Keratinocyte (primary cell): Measurements from ENCODE around the gene TAF6. TPM values are rescaled to one million over a fixed set of nuclear protein-coding genes. Genes with fewer than 3 reads are reported as not detected.

Source experiments
- DNase-seq: peaks from one replicate; pipeline ENCODE4 v3.0.0-alpha.2; 2011; ENCODE audit warnings: low read depth, missing footprints, low spot score
- FAIRE-seq: peaks from 2 replicates; lab custom pipeline; 2011; peaks lifted over from hg19 to GRCh38; lab: Jason Lieb, UNC
- H2AFZ ChIP-seq: 2 replicates; pipeline ENCODE4 v1.6.0; 2012; ENCODE audit warnings: low read length, control low read depth, inconsistent platforms; ENCODE audit not compliant: control insufficient read depth
- H3K27ac ChIP-seq: 2 replicates; pipeline ENCODE4 v1.5.1; 2011; ENCODE audit warnings: low read length; ENCODE audit not compliant: control insufficient read depth, insufficient read depth
- H3K27me3 ChIP-seq: 3 replicates; pipeline ENCODE4 v1.6.0; 2011; ENCODE audit warnings: low read length; ENCODE audit not compliant: control insufficient read depth, insufficient read depth; ENCODE audit errors: extremely low read depth
- H3K36me3 ChIP-seq, 2 experiments: 2 replicates in 1 of 2; 3 replicates in 1 of 2; pipeline ENCODE4 v1.5.1; 2011; ENCODE audit warnings: low read length in 2 of 2, mild to moderate bottlenecking in 1 of 2; ENCODE audit not compliant: control insufficient read depth in 2 of 2, insufficient read depth in 2 of 2; ENCODE audit errors: extremely low read depth in 1 of 2
- H3K4me1 ChIP-seq: 3 replicates; pipeline ENCODE4 v1.5.1; 2011; ENCODE audit warnings: low read length; ENCODE audit not compliant: control insufficient read depth, insufficient read depth; ENCODE audit errors: extremely low read depth
- H3K4me2 ChIP-seq: 3 replicates; pipeline ENCODE4 v1.6.0; 2011; ENCODE audit warnings: low read depth, low read length; ENCODE audit not compliant: control insufficient read depth, insufficient read depth; ENCODE audit errors: extremely low read depth
- H3K4me3 ChIP-seq, 3 experiments: fragments of 200-600 bp in 1 of 3; sonication (generic) in 1 of 3; 2 replicates in 2 of 3; 3 replicates in 1 of 3; pipeline ENCODE4 v1.5.1; 2011 to 2016; ENCODE audit warnings: low read length in 3 of 3, mild to moderate bottlenecking in 3 of 3, control low read depth in 2 of 3, inconsistent platforms in 1 of 3, low read depth in 1 of 3, mixed read lengths in 1 of 3, mixed run types in 1 of 3, moderate library complexity in 1 of 3; ENCODE audit not compliant: control insufficient read depth in 2 of 3, insufficient read depth in 2 of 3; ENCODE audit errors: extremely low read depth in 1 of 3
- H3K79me2 ChIP-seq: 2 replicates; pipeline ENCODE4 v1.6.0; 2012; ENCODE audit warnings: low read length; ENCODE audit not compliant: control insufficient read depth, insufficient read depth
- H3K9ac ChIP-seq: 3 replicates; pipeline ENCODE4 v1.6.0; 2011; ENCODE audit warnings: low read length; ENCODE audit not compliant: control insufficient read depth, insufficient read depth; ENCODE audit errors: extremely low read depth
- H3K9me1 ChIP-seq: 3 replicates; pipeline ENCODE4 v1.6.0; 2011; ENCODE audit warnings: low read length; ENCODE audit not compliant: control insufficient read depth, insufficient read depth; ENCODE audit errors: extremely low read depth
- H3K9me3 ChIP-seq: 2 replicates; pipeline ENCODE4 v1.5.1; 2012; ENCODE audit warnings: low read depth, low read length; ENCODE audit not compliant: control insufficient read depth
- H4K20me1 ChIP-seq: 3 replicates; pipeline ENCODE4 v1.6.0; 2011; ENCODE audit warnings: low read length; ENCODE audit not compliant: control insufficient read depth, insufficient read depth; ENCODE audit errors: extremely low read depth
- EZH2 ChIP-seq: IDR thresholded peaks from one replicate; pipeline ENCODE4 v1.6.1; 2012; ENCODE audit warnings: inconsistent platforms, mild to moderate bottlenecking, low read length, moderate library complexity
- dilution Hi-C: fragments of 300-500 bp; cut with MboI; formaldehyde crosslinking; loops from one replicate; pipeline ENCODE4 v1.7.0; 2020; ENCODE audit warnings: low sequenced_read_pairs; ENCODE audit not compliant: extremely low pct_ligation_motif_present
- polyA plus RNA-seq, 5 experiments: library from polyadenylated mRNA; depleted of rRNA in 3 of 5; stranded (reverse) in 3 of 5; stranded (forward) in 1 of 5; unstranded in 1 of 5; fragments of >200 nt; gene quantifications; 1 replicate in 1 of 5; 2 replicates in 3 of 5; 3 replicates in 1 of 5; pipeline versions ENCODE4 v1.2.1 to v1.2.3, GENCODE V29; 2011 to 2012; ENCODE audit warnings: missing spikeins in 2 of 5, low read depth in 1 of 5, low replicate concordance in 1 of 5
- TF ChIP-seq, protein P1 (sequence below), 3 experiments: IDR thresholded peaks in 1 of 3; conservative IDR thresholded peaks in 1 of 3; optimal IDR thresholded peaks in 1 of 3; 2 replicates in 2 of 3; 3 replicates in 1 of 3; pipeline versions ENCODE3 to v1.5.1; 2011; ENCODE audit warnings: low read length in 3 of 3, mild to moderate bottlenecking in 3 of 3, moderate library complexity in 2 of 3, control low read depth in 1 of 3, inconsistent platforms in 1 of 3; ENCODE audit not compliant: insufficient read depth in 2 of 3; ENCODE audit errors: extremely low read depth in 1 of 3

The TAF6 gene
- polyA plus RNA-seq, 1 donor (not counting 4 experiments of a cell fraction or from before 2014, with no cell fraction given): 7.6 TPM

DNA sequence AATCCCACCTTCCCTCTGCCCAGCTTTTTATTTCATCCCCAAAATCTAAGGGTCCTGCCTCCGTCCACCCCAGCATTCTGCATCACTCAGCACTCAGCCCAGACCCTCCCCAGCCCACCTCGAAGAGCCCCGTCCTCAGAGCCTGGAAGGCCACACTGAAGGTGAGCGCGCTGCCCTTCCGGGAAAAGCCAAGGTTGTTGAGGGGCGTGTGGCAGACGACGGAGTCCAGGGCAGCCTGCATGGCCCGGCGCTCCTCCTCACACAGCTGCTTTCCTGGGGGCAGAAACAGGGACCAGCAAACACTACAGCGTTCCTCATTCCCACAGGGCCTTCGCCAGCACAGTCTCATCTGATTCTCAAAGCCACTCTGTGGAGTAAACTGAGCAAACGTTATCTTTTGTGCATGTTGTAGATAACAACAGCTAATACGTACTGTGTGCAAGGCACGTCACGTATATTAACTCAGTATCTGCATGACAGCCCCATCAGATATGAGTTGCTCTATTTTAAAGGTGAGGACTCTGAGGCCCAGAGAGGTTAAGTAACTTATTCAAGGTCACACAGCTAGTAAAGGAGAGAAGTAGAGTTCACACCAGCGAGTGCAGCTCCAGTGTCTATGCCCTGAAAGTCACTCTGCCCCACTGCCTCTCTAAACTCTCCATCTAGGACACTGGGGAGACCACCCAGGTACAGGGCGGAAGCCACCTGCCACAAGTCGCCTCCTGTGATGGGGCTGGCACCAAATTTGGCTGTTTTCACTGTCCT lies 36.6 kb upstream of the TAF6 start:
- peaks cover 16 to 28% of the 10 kb centered on the region in 2 experiments for H3K36me3 ChIP-seq
- no peaks in the 10 kb centered on the region for H3K9me3 ChIP-seq
- FAIRE-seq (no peak), DNase-seq (no peak)
- no peak overlapping the region for H3K9ac ChIP-seq
- dilution Hi-C loops: no loop called here
- H3K27ac ChIP-seq: no peak overlapping the region
- no peaks in the 10 kb centered on the region for H3K9me1 ChIP-seq
- H2AFZ ChIP-seq: no peak overlapping the region
- H3K4me2 ChIP-seq: no peak overlapping the region
- TF ChIP-seq EZH2: no peak
- TF ChIP-seq, protein P1, sequence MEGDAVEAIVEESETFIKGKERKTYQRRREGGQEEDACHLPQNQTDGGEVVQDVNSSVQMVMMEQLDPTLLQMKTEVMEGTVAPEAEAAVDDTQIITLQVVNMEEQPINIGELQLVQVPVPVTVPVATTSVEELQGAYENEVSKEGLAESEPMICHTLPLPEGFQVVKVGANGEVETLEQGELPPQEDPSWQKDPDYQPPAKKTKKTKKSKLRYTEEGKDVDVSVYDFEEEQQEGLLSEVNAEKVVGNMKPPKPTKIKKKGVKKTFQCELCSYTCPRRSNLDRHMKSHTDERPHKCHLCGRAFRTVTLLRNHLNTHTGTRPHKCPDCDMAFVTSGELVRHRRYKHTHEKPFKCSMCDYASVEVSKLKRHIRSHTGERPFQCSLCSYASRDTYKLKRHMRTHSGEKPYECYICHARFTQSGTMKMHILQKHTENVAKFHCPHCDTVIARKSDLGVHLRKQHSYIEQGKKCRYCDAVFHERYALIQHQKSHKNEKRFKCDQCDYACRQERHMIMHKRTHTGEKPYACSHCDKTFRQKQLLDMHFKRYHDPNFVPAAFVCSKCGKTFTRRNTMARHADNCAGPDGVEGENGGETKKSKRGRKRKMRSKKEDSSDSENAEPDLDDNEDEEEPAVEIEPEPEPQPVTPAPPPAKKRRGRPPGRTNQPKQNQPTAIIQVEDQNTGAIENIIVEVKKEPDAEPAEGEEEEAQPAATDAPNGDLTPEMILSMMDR (optimal IDR thresholded peaks at IDR 0.05 in 1 of 3, IDR thresholded peaks at IDR 0.05 in 1 of 3, conservative IDR thresholded peaks at IDR 0.05 in 1 of 3; ENCODE audit: extremely low read depth in 1 of 3, insufficient read depth in 2 of 3, low read length in 3 of 3): no peak
- H3K79me2 ChIP-seq: peaks cover 5% of the 10 kb centered on the region
- H3K27me3 ChIP-seq: no peaks in the 10 kb centered on the region
- peaks cover 19% of the 10 kb centered on the region for H3K4me1 ChIP-seq
- no peak overlapping the region for H3K4me3 ChIP-seq
- H4K20me1 ChIP-seq: peaks cover 7% of the 10 kb centered on the region

- Histone ChIP-seq H3K4me3 (no peak overlapping the region), H3K9me1 (no peaks in the 10 kb centered on the region), H3K9ac (no peak overlapping the region), H3K4me2 (no peak overlapping the region), H3K9me3 (no peaks in the 10 kb centered on the region), H4K20me1 (peaks cover 7% of the 10 kb centered on the region), H2AFZ (no peak overlapping the region), H3K36me3 (peaks cover 16 to 28% of the 10 kb centered on the region in 2 experiments), H3K79me2 (peaks cover 11% of the 10 kb centered on the region), H3K27me3 (no peaks in the 10 kb centered on the region), H3K27ac (no peak overlapping the region), H3K4me1 (peaks cover 26% of the 10 kb centered on the region)
- dilution Hi-C loops: no loop called here
- FAIRE-seq (no peak), DNase-seq (no peak)
- TF ChIP-seq, protein P1 (optimal IDR thresholded peaks at IDR 0.05 in 1 of 3, IDR thresholded peaks at IDR 0.05 in 1 of 3, conservative IDR thresholded peaks at IDR 0.05 in 1 of 3; ENCODE audit: extremely low read depth in 1 of 3, insufficient read depth in 2 of 3, low read length in 3 of 3): no peak
- TF ChIP-seq EZH2: no peak
These were observed 35.7 kb upstream of the TAF6 start for GRCh38 chr7:100154651-100155491.
